ENCODE data around the gene TRIM44. TPM values are rescaled to one million over a fixed set of nuclear protein-coding genes. Genes with fewer than 3 reads are reported as not detected.

TRIM44 gene
- total RNA-seq, 2 experiments from 2014 or later = 37.4 to 40.1 TPM

GRCh38 chr11:35791088-35791958 lies 128.7 kb downstream of the TRIM44 start:
- H3K27me3 Mint-ChIP-seq = no peaks in the 10 kb centered on the region
- POLR2A ChIA-PET = no interaction called here
- no peaks in the 10 kb centered on the region for H3K9me3 Mint-ChIP-seq
- DNase-seq = no peak
- H3K27ac Mint-ChIP-seq = no peak overlapping the region
- ATAC-seq = no peak
- H3K4me3 Mint-ChIP-seq = no peak overlapping the region
- intact Hi-C loops (cut with micrococcal nuclease) = no loop called here
- peaks cover 4% of the 10 kb centered on the region for H3K36me3 Mint-ChIP-seq (ENCODE audit: low read depth)
- H3K4me1 Mint-ChIP-seq (ENCODE audit: low read depth) = peaks cover 14% of the 10 kb centered on the region
- no peak for TF ChIP-seq CTCF (IDR thresholded peaks at IDR 0.05)
- CTCF ChIA-PET = interaction anchor here (0.7 to 1.9 kb wide), 3 partner anchors 9 to 175 kb away, joined by 3 to 8 read pairs (median 3); no protein-coding TSS in a partner anchor

- no peak overlapping the region for H3K4me3 Mint-ChIP-seq
- ATAC-seq (no peak), DNase-seq (no peak)
- ChIA-PET POLR2A (interaction anchor here (0.8 kb wide), 1 partner anchor 11 kb away, joined by 4 read pairs; no protein-coding TSS in a partner anchor), CTCF (interaction anchor here (0.7 to 1.9 kb wide), 3 partner anchors 8 to 176 kb away, joined by 3 to 8 read pairs (median 3); no protein-coding TSS in a partner anchor)
- peaks cover 9% of the 10 kb centered on the region for H3K4me1 Mint-ChIP-seq (ENCODE audit: low read depth)
- H3K36me3 Mint-ChIP-seq (ENCODE audit: low read depth) = peaks cover 2% of the 10 kb centered on the region
- no peak overlapping the region for H3K27ac Mint-ChIP-seq
- H3K27me3 Mint-ChIP-seq = no peaks in the 10 kb centered on the region
- no peak for TF ChIP-seq CTCF (IDR thresholded peaks at IDR 0.05)
- intact Hi-C loops (cut with micrococcal nuclease) = no loop called here
- H3K9me3 Mint-ChIP-seq = no peaks in the 10 kb centered on the region
These were observed 129.7 kb downstream of the TRIM44 start for GRCh38 chr11:35792148-35792845.

- peaks cover 9% of the 10 kb centered on the region for H3K4me1 Mint-ChIP-seq (ENCODE audit: low read depth)
- CTCF ChIA-PET = no interaction called here
- H3K27me3 Mint-ChIP-seq = no peaks in the 10 kb centered on the region
- no peak for TF ChIP-seq CTCF (IDR thresholded peaks at IDR 0.05)
- H3K4me3 Mint-ChIP-seq = no peak overlapping the region
- H3K36me3 Mint-ChIP-seq (ENCODE audit: low read depth) = peaks cover 5% of the 10 kb centered on the region
- intact Hi-C loops (cut with micrococcal nuclease) = no loop called here
- DNase-seq (no peak), ATAC-seq (no peak)
- H3K9me3 Mint-ChIP-seq = no peaks in the 10 kb centered on the region
- POLR2A ChIA-PET = interaction anchor here (0.8 kb wide), 1 partner anchor 10 kb away, joined by 4 read pairs; no protein-coding TSS in a partner anchor
- no peak overlapping the region for H3K27ac Mint-ChIP-seq
These were observed 130.2 kb downstream of the TRIM44 start for GRCh38 chr11:35792846-35793192.

- no peaks in the 10 kb centered on the region for H3K9me3 Mint-ChIP-seq
- peaks cover 6% of the 10 kb centered on the region for H3K4me1 Mint-ChIP-seq (ENCODE audit: low read depth)
- ChIA-PET POLR2A (interaction anchor here (1.2 kb wide), 1 partner anchor 13 kb away, joined by 5 read pairs; no protein-coding TSS in a partner anchor), CTCF (interaction anchor here (1.7 kb wide), 1 partner anchor 28 kb away, joined by 6 read pairs; no protein-coding TSS in a partner anchor)
- no peak overlapping the region for H3K4me3 Mint-ChIP-seq
- DNase-seq (no peak), ATAC-seq (no peak)
- H3K36me3 Mint-ChIP-seq (ENCODE audit: low read depth) = peaks cover 7% of the 10 kb centered on the region
- no peak overlapping the region for H3K27ac Mint-ChIP-seq
- no peaks in the 10 kb centered on the region for H3K27me3 Mint-ChIP-seq
- intact Hi-C loops (cut with micrococcal nuclease) = no loop called here
- TF ChIP-seq CTCF (IDR thresholded peaks at IDR 0.05) = no peak
These were observed 131.8 kb downstream of the TRIM44 start for GRCh38 chr11:35794333-35794732.

Data from activated CD8-positive, alpha-beta T cell treated with anti-CD3 and anti-CD28 coated beads for 36 hours (primary cell).